GM21737 (cell line): ENCODE results near the gene CFHR2.
"Not testable (repeated sequence)": the region's sequence is repeated elsewhere in the genome, so short reads cannot be mapped to it uniquely, and the experiment has no call there.

Experiments
- ATAC-seq: cut with Tn5 transposase; IDR thresholded peaks from one replicate; pipeline ENCODE4 v1.9.1; 2021; ENCODE audit warnings: mild to moderate bottlenecking, moderate library complexity; ENCODE audit not compliant: unreplicated experiment

Gene CFHR2

GRCh38 chr1:196943568-196943967 is at the start of gene CFHR2:
CFHR2 (plus strand) TSS chr1:196943738; CDS start chr1:196943881, 143 bp downstream.
- ATAC-seq: not testable (repeated sequence)

- no peak for ATAC-seq
Observed at GRCh38 chr1:196896355-196896754, 47.2 kb upstream of the CFHR2 start.

- no peak for ATAC-seq
Observed at GRCh38 chr1:196897158-196897828, 46.2 kb upstream of the CFHR2 start.

- ATAC-seq: no peak
Observed at GRCh38 chr1:196902344-196902743, 41.2 kb upstream of the CFHR2 start.

- no peak for ATAC-seq
Observed at GRCh38 chr1:196910215-196910614, 33.3 kb upstream of the CFHR2 start.

- ATAC-seq: not testable (repeated sequence)
Observed at GRCh38 chr1:196912283-196912682, 31.3 kb upstream of the CFHR2 start.

GRCh38 chr1:196926839-196927238 is 16.7 kb upstream of the CFHR2 start:
- ATAC-seq: not testable (repeated sequence)

- ATAC-seq: not testable (repeated sequence)
Observed at GRCh38 chr1:196932853-196933252, 10.7 kb upstream of the CFHR2 start.

- ATAC-seq: no peak
Observed at GRCh38 chr1:196933531-196934189, 9.9 kb upstream of the CFHR2 start.

GRCh38 chr1:196941474-196941873 is 2.1 kb upstream of the CFHR2 start:
- ATAC-seq: not testable (repeated sequence)

GRCh38 chr1:196951711-196952394 is 8.3 kb downstream of the CFHR2 start:
- peak; percentile 79 for ATAC-seq

- ATAC-seq: no peak
Observed at GRCh38 chr1:196954778-196955177, 11.2 kb downstream of the CFHR2 start.

GRCh38 chr1:196955926-196956325 is 12.4 kb downstream of the CFHR2 start:
- ATAC-seq: no peak

GRCh38 chr1:196960854-196961253 is 17.3 kb downstream of the CFHR2 start:
- ATAC-seq: no peak

- no peak for ATAC-seq
Observed at GRCh38 chr1:196970182-196970581, 26.6 kb downstream of the CFHR2 start.

- ATAC-seq: no peak
Observed at GRCh38 chr1:196976278-196976677, 32.7 kb downstream of the CFHR2 start.

- ATAC-seq: no peak
Observed at GRCh38 chr1:196977278-196977677, 33.7 kb downstream of the CFHR2 start, which contains the start of gene CFHR5. CFHR5 (plus strand) TSS chr1:196977556; CDS start chr1:196977665, 109 bp downstream.

GRCh38 chr1:196980859-196981258 is 37.3 kb downstream of the CFHR2 start:
- ATAC-seq: no peak

GRCh38 chr1:196982247-196982646 is 38.7 kb downstream of the CFHR2 start:
- not testable (repeated sequence) for ATAC-seq

- ATAC-seq: not testable (repeated sequence)
Observed at GRCh38 chr1:196991919-196992651, 48.5 kb downstream of the CFHR2 start.

GRCh38 chr1:196993916-196994315 is 50.4 kb downstream of the CFHR2 start:
- no peak for ATAC-seq
